Embryonic facial prominence (tissue), 1 donor: ENCODE data around the gene ORMDL1.

Experiments used
- DNase-seq: peaks from one replicate; pipeline ENCODE4 v3.0.0-alpha.2; 2016; ENCODE audit errors: extremely low spot score

ORMDL1 gene, protein sequence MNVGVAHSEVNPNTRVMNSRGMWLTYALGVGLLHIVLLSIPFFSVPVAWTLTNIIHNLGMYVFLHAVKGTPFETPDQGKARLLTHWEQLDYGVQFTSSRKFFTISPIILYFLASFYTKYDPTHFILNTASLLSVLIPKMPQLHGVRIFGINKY

DNA sequence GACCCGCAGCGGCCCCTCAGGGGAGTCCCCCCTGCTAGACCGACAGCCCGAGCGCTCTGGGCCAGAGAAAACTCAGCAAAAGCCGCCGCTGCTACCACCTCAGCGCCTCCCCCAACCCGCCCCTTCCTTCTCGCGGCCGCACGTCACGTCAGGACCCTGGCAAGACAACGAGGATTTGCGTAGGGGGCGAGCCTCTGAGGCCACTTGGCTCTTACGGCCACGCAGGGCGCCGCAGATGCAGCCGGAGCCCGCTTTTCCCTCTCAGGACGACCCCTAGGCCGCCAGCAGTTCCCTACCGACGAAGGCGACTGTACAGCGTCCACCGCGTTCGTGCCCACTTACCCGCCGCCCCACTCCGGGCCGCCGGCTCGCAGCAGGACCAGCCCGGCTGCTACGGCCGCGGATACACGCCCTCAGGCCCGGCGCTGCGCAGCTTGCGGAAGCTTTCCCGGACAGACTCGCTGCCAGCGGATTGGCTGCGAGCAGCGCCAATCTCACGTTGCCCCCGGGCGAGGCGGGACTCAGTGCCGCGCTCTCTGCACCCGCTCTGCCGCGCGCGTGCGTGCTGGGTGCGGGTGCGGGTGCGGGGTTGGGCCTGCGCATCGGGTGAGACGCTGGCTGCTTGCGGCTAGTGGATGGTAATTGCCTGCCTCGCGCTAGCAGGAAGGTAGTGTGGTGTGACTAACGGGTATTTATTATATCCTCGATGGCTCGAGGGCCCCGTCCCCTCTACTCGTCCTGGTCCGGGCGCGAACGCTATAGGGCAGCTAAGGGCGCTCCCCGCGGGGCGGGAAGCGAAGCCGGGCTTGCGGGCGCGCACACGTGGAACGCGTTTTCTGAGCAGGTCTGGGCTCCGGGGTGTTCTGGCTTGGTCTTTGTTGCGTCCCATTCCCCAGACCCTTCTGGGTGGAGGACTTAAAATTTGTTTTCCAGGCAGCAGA lies at the start of gene ORMDL1, which contains the start of gene PMS1:
ORMDL1 (minus strand) TSS at position 413 of the 941 bp plus-strand sequence. CDS start 1,744 bp downstream, outside the sequence.
PMS1 (plus strand) TSS at position 524 of the 941 bp plus-strand sequence. CDS start 7,360 bp downstream, outside the sequence.
- DNase-seq = peak; percentile 80

DNA sequence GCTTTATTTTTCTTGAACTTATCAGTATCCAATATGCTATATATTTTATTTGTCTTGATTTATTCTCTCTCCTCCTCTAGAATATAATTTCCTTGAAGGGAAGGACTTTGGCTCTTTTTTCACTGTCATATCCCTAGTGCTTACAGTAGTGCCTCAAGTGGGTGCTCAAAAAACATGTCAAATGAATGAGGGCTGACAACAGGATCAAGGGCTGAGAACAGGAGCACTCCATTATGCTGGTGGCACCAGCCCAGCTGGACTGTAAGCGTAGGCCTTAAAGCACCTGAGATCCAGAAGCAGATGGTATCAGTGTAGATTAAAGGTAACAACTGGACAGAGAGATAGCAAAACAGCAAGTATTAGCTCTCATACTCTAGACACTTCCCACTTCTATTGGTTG lies 46.4 kb upstream of the ORMDL1 start:
- DNase-seq = no peak

DNA sequence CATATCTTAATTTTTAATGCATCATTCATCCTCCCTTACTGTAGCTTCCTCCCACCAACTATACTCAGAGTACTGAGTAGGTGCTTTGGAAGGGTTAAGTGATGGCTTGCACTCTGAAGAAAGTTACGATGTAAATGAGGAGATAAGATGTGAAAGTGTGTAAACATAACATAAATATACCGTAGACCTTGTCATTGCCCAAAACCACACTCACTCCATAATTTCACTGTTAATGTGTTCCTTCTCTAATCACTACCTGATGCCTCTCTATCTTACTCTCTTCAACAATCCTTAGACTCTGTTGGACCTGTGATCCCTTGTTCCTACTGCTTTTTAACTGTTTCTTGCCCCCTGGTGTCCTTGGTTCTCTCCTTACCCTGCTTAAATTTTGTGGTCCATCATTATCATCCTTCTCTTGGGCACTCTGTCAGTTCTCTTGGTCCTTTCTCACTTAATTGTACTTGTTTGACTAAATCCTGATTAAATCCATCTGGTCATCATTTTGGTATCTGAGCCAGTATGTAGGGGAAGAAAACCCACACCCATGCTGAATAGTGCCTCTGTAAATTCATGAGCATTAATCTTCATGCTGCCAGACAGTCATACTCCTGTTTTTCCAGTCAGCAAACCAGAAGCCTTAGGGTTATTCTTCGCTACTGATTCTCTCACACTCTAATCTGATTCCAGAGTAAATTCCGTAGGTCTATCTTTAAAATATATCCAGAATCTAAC lies 45.1 kb upstream of the ORMDL1 start:
- DNase-seq = no peak

DNA sequence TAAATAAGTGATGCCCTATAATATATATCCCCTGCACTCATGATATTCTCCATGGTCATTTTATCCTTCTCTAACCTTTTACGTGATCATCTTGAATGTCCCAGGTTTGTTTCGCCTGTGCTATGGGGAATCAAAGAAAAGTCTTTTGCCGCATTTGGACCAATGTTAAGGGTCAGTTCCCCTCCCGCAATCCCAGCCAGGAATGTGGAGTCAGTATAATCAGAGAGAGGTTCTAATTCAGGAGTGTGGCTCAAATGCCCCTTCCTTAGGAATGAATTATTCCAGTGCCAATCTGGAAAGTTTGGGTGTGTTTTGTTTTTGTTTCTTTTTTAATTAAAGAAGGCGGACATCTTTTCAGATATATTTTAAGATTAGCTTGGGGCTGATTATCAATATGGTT lies 41.9 kb upstream of the ORMDL1 start:
- DNase-seq = no peak

DNA sequence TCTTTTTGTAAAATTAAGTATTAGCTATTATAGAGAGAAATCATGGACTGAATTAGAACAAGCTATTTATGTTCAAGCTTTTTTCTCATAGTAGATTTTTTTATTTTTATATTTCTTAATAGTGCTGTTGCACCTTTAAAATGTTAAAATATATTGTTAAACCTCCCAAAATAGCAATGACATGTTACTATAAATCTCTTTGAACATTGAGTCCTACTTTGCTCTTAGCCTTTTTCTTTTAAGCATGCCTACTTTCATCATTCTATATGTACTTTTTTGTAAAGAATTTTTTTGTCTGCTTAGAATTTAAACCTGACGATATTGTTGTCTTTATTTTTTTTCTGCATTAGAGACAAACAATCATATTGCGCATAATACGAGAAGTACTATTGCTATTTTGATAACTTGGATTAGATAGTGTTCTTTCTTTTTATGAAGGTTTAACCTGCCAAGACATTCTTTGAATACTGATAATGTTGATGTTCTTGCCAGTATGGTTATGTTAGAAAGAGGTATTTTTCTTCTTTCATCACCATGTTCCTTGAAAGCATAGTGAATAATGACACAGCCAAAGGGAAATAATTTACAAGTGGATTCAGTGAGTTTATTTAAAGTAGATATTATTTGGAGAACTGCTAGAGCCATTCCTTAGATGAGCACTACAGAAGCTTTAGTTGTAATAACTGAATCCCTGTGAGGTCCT lies 40.7 kb upstream of the ORMDL1 start:
- DNase-seq = no peak

DNA sequence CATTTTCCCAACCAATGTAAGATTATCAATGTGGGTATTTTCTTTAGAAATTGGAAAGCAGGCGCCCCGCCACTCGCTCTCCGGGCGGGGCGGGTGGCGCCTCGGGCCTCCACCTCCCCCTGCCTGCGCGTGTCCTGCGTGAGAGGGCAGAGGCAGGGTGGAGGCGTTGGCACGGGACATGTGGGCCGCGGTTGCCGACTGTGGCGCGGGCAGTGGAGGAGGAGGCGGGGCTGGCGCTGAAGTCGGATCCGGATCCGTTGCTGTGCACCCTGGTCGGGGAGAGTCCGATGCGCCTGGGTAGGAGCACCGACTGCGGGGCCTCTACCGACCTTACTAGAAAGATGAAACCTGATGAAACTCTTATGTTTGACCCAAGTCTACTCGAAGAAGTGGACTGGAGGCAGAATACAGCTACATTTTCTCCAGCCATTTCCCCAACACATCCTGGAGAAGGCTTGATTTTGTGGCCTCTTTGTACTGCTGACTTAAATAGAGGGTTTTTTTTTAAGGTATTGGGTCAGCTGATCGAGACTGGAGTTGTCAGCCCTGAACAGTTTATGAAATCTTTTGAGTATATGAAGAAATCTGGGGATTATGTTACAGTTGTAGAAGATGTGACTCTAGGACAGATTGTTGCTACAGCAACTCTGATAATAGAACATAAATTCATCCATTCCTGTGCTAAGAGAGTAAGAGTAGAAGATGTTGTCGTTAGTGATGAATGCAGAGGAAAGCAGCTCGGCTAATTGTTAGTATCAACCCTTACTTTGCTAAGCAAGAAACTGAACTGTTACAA lies 38.0 kb upstream of the ORMDL1 start:
- DNase-seq = no peak

DNA sequence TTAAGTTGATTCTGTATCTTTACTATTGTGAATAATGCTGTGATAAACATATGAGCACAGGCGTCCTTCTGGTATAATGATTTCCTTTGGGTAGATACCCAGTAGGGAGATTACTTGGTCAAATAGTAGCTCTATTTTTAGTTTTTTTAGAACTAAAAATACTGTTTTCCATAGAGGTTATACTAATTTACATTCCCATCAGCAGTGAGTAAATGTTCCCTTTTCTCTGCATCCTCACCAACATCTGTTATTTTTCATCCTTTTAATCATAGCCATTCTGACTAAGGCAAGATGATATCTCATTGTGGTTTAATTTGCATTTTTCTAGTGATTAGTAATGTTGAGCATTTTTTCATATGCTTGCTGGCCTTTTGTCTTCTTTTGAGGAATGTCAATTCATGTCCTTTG lies 35.2 kb upstream of the ORMDL1 start:
- no peak for DNase-seq

DNA sequence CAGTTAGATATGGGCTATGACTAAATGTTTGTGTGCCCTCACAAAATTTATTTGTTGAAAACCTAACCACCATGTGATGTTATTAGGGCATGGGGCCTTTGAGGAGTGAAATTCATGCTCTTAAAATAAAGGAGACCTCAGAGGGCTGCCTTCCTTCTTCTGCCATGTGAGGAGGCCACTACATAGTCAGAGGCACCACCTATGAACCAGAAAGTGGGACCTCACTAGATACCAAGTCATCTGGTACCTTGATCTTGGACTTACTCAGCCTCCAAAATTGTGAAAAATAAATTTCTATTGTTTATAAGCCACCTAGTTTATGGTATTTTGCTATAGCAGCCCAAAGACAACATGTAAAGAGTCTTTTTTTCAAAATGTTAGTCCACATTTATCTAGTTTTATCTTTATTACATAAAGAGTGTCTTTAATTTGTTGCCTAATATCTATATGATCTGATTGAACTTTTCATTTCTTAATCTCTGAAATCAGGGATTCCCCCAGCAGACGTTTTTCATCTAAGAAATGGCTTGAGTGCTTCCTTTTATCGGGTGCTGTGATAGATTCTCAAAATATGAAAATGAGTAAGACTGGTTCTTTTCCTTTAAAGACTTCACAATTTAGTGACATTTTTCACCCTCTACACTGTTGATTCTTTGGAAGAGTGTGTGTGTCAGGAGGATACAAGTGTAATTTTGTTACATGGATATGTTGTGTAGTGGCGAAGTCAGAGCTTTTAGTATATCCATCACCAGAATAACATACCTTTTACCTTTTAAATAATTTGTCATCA lies 34.3 kb upstream of the ORMDL1 start:
- DNase-seq = no peak

DNA sequence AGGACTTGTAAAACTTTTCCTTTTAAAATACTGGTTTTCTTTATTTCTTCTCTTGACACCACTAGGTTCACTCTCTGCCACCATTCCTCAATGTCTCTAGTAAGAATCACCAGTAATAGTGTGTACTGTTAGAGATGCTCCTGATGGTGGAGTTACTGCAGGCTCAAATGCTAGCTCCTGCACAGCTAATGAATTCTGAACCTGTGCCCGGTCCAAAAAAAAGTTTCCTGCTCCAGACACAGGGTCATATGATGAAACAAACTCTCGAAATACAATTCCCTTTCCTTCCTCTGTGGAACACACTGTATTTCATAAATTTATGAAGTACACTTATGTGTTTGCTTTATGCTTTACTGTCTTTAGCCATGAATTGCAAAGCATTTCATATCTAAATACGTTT lies 19.3 kb upstream of the ORMDL1 start:
- no peak for DNase-seq

DNA sequence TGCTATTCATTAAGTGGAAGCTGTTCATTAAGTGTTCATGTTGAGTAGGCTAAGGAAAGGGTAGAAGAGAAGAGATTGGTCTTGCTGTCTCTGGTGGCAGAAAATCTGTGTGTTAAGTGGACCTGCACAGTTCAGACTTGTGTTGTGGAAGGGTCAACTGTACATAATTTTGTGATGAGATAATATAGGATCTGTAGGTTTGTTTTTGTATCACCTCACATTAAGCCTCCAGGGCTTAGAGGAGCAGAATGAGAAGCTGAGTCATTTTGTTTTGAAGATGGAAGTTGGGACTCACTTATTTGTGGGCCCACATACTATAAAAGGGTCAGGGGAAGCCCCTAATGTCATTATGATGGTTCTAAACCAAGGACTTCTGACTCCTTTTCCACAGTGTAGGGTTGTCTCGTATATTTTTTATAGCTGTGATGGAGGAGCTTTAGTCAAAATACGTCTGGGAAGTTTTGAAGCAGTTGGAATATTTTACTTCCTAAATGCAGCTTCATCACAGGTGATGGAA lies 18.3 kb upstream of the ORMDL1 start:
- DNase-seq = no peak

DNA sequence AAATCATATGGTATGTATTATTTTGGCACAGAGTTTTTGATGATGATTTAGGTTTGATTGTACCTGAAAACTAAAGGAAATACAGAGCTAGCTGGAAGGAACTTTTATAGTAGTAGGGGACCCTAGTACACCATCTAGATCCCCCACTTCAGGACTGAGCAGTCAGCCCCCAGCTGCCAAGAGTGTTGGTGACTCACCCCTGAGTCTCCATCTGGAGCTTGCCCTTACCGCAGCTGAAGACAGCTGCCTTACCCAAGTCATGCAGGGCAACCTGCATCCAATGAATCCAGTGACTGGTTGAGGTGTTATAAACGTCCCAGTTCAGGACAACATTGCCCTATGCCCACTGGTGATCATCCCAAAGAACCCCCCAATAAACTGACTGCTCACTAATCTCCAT lies 15.4 kb upstream of the ORMDL1 start:
- no peak for DNase-seq

DNA sequence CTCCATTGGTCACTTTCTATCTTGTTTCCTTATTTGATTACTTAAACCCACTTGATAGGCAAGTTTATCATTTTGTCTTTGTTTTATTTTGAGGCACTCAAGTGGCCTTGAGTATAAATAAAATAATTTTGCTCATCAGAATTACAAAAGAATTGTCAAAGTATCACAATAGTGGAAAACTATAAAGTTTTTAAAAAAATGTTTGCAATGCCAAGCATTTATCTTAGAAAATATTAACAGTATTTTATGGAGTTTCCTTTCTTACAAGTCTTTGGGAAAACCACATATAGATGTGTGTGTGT lies 14.8 kb upstream of the ORMDL1 start:
- no peak for DNase-seq

DNA sequence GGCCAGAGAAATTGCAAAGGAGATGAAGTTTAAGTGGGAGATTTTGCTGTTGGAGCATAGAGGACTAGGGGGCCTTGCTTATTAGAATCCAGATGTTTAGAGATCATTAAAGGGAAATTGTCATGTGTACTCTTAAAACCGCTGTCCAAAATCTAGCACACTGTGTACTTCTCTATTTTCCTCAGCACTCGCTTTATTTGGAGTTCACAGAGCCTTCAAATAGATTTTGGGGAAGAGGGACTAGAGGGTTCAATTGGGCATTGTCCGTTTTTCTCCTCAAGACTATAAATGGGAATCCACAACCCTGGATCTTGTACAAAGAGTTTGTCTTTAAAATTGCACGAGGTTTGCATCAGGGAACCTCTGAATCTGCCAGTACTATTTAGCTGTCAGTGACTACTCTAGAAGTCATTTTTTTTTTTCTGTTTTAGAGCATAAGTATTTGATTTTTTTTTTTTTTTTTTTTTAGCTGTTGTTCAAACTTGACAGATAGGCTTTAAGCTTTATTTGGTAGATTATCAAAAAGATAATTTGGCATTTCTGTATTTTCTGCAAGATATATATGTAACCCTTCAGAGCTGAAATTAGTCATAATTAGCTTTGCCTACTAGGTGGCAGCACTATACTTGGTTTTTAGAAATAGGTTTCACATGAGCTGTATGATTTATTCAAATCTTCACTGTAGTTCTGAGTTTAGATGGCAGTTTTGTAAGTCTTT lies 14.3 kb upstream of the ORMDL1 start:
- DNase-seq = peak; percentile 16

DNA sequence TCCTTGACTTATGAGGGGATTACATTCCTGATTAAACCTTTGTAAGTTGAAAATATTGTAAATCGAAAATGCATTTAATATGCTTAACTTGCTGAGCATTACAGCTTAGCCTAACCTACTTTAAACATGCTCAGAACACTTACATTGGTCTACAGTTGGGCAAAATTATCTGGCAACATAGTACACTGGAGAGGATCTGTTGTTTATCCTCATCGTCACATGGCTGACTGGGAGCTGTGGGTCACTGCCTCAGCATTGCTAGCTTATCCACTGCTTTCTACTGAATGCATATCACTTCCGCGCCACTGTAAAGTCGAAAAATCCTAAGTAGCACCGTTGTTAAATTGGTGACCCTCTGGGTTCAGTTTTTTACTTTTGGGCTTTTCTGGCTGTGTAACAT lies 13.8 kb upstream of the ORMDL1 start:
- no peak for DNase-seq

DNA sequence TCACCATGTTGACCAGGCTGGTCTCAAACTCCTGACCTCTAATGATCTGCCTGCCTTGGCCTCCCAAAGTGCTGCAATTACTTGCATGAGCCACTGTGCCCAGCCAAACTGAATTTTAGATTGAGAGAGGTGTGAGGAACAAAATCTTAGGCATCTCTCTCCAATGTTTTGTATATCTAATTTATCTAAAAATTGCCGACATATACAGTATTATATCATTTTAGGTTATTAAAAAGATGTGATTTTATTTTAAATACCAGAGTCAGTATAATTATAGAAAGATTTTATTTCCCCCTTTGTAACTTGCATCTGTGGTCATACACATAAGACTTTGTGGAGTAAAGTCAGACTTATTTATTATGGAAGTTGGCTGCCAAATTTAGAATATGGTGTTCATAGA lies 10.2 kb upstream of the ORMDL1 start:
- no peak for DNase-seq

DNA sequence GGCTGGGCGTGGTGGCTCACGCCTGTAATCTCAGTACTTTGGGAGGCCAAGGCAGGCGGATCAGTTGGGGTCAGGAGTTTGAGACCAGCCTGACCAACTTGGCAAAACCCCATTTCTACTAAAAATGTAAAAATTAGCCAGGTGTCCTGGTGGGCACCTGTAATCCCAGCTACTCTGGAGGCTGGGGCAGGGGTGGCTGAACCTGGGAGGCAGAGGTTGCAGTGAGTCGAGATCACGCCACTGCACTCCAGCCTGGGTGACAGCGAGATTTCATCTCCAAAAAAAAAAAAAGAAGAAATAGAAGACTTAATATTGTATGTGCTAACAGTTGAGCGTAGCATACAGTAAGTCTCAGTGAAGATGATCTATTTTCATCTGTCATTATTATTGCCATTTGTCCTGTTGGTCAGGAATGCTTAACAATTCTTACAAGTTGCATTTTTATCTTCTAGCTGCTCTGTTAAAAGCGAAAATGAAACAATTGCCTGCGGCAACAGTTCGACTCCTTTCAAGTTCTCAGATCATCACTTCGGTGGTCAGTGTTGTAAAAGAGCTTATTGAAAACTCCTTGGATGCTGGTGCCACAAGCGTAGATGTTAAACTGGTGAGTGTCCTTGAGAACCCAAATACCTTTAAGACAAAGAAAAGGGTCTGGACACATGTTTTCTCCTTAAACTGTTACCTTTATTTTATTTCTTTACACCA lies 7.4 kb upstream of the ORMDL1 start:
- no peak for DNase-seq

DNA sequence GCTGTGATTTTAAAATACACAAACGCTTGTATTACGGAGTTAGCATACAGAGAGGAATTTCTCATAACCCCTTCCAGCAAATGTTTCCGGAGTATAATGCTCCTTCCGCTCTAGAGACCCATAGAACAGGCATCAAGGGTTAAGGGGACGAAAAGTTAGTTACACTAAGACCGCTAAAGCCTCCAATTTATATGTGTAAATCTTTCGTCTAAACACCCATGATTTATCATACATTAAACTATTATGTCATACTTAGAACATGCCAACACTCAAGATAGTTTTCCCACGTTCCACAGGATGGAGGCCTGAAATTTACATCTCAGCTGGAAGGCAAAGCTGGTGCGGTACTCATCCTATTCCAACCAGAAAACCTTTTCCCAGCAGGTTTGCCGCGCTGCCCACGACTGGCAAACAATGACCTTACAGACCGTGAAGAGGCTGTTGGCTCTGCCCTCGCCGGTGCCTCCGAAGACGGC lies 650 bp downstream of the ORMDL1 start:
- DNase-seq = no peak

DNA sequence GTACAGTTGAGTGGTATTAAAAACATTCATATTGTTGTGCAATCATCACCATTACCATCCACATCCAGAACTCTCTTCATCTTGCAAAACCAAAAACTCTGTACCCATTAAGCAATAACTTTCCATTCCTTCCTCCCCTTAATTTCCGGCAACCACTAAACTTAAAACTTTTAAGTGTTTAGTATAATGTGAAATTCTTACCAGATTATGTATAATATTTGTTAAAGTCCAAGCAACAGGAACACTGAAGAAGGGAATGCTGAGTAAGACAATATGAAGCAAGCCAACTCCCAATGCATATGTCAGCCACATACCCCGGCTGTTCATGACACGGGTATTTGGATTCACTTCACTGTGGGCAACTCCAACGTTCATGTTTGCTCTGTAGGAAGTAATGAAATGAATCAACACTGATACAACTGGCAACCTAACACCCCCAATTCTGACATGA lies 1.9 kb downstream of the ORMDL1 start:
- DNase-seq = no peak

DNA sequence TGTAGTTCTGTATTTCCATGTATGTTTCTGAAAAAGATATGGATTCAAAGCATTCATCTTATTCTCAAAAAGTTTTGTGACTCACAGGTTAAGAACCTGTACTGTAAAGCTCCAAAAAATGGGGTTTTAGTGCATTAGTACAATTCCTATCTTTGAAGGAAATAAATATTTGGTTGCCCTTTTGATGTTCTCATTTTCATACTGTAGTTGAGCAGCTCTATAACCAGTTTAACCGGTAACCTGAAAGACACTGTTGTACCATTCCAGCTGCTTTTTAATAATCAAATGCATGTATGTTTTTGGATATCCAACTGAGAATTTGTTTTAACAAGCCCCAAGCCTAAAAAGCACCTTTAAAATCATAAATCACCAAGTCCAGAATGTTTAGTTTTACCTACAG lies 11.9 kb downstream of the ORMDL1 start:
- DNase-seq = no peak
